Pancreas (tissue), 10 donors: ENCODE data around the gene GLUD1. TPM values are rescaled to one million over a fixed set of nuclear protein-coding genes. Genes with fewer than 3 reads are reported as not detected.
"Not testable (repeated sequence)": the region's sequence is repeated elsewhere in the genome, so short reads cannot be mapped to it uniquely, and the experiment has no call there.

Source experiments
- ATAC-seq, 4 donors: fragments of 200-7000 bp; cut with Tn5 transposase; one replicate each; pipeline versions ENCODE4 v1.8.0 to v1.9.1; 2020; ENCODE audit warnings: mild to moderate bottlenecking in 4 of 4, moderate library complexity in 4 of 4
- DNase-seq, 6 donors: peaks; one replicate each; pipeline ENCODE4 v3.0.0-alpha.2; 2020
- FAIRE-seq: peaks from 2 replicates; lab custom pipeline; 2012; peaks lifted over from hg19 to GRCh38; lab: Jason Lieb, UNC
- H3K27ac ChIP-seq, 4 donors: fragments of 200-600 bp; sonication (generic); 1 replicate in 3 of 4; 2 replicates in 1 of 4; pipeline versions ENCODE4 v1.5.0 to v1.8.0; 2020
- H3K27me3 ChIP-seq, 4 donors: fragments of 200-600 bp; one replicate each; pipeline ENCODE4 v1.8.0; 2021
- H3K36me3 ChIP-seq, 3 donors: fragments of 200-600 bp; sonication (generic) in 1 of 3; one replicate each; pipeline versions ENCODE4 v1.5.0 to v1.8.0; 2020 to 2021
- H3K4me1 ChIP-seq, 3 donors: fragments of 200-600 bp; one replicate each; pipeline ENCODE4 v1.8.0; 2021
- H3K4me3 ChIP-seq, 4 donors: fragments of 200-600 bp; sonication (generic) in 2 of 4; one replicate each; pipeline versions ENCODE4 v1.5.0 to v1.8.0; 2020 to 2021
- H3K9me3 ChIP-seq, 4 donors: fragments of 200-600 bp; one replicate each; pipeline ENCODE4 v1.8.0; 2021
- CTCF ChIP-seq, 4 donors: fragments of 200-600 bp; sonication (generic) in 3 of 4; IDR thresholded peaks; one replicate each; pipeline versions ENCODE4 v1.5.0 to v1.8.0; 2021; ENCODE audit warnings: antibody characterized with exemption in 4 of 4
- WGBS, 2 donors: extraction: QIAGEN DNeasy Blood & Tissue Kit; methylation state at CpG; one replicate each; pipeline ENCODE4 v1.1.7; 2013; 5-methylcytosine and 5-hydroxymethylcytosine counted together
- intact Hi-C, 3 donors: fragments of 100-400 bp; cut with DNase I; formaldehyde crosslinking; loops; one replicate each; pipeline versions ENCODE4 v1.11.1 to v1.14.2; 2022
- polyA plus RNA-seq, 2 donors: library from polyadenylated mRNA; stranded (reverse); fragments of 200-250 nt; gene quantifications; one replicate each; pipeline ENCODE4 v1.2.3, GENCODE V29; 2013
- total RNA-seq, 6 donors: library from RNA; stranded (reverse); fragmentation: NEBNext Ultra II Directional in 4 of 6; extraction: Animal tissue kit (Norgen Biotek cat#: 25700) in 4 of 6; gene quantifications; one replicate each; pipeline versions ENCODE4 v1.2.1 to v1.2.4, GENCODE V29; 2021 to 2023
- donor health status: healthy with polysubstance abuse.
- donor health status: DM: no; HTN: no; CAD: no; lungs with moderate emphysema.
- donor health status: DM: no; HTN: no; CAD: no.
- donor health status: control.
- donor health status: control.
- donor health status: Bipolar disorder and iron deficiency.
- donor health status: DM: yes; HTN: yes; CAD: no.
- donor health status: DM: no; HTN: no; CAD: no.
- donor health status: DM: no; HTN: no; CAD: no.
- donor health status: DM: yes; HTN: yes; CAD: no.

The GLUD1 gene
- total and polyA plus RNA-seq, 8 donors: 24.1 to 62.0 (median 43.8) TPM

GRCh38 chr10:87119029-87119428 is 24.4 kb upstream of the GLUD1 start:
- H3K27me3 ChIP-seq, intact Hi-C loops, H3K4me3 ChIP-seq, H3K36me3 ChIP-seq, DNase-seq, H3K27ac ChIP-seq, FAIRE-seq, H3K4me1 ChIP-seq, H3K9me3 ChIP-seq: not testable (repeated sequence)
- 20 to 56% methylated on average over 1 of the region's 1 CpG for WGBS, 2 donors
- peak; percentile 32 to 60 (median 54) for ATAC-seq

GRCh38 chr10:87118122-87118521 is 23.5 kb upstream of the GLUD1 start:
- H3K4me1 ChIP-seq, H3K9me3 ChIP-seq, H3K4me3 ChIP-seq, H3K27ac ChIP-seq, intact Hi-C loops, H3K27me3 ChIP-seq, DNase-seq, H3K36me3 ChIP-seq: not testable (repeated sequence)
- ATAC-seq (peak in 1 of 4 donors; percentile 28), FAIRE-seq (peak; percentile 91)
- 18 to 25% methylated on average over 1 of the region's 1 CpG for WGBS, 2 donors

GRCh38 chr10:87105446-87106124 is 10.9 kb upstream of the GLUD1 start:
- Histone ChIP-seq H3K9me3 (no peaks in the 10 kb centered on the region), H3K27ac (no peak overlapping the region), H3K4me1 (no peaks in the 10 kb centered on the region), H3K4me3 (no peak overlapping the region), H3K27me3 (no peaks in the 10 kb centered on the region), H3K36me3 (no peaks in the 10 kb centered on the region)
- ATAC-seq: no peak
- WGBS, 2 donors: 88 to 90% methylated on average over 7 of the region's 7 CpGs
- intact Hi-C loops: no loop called here
- no peak for TF ChIP-seq CTCF (IDR thresholded peaks at IDR 0.05)
- FAIRE-seq: no peak
- DNase-seq: no peak

- H3K36me3 ChIP-seq, FAIRE-seq, intact Hi-C loops, H3K27ac ChIP-seq, H3K27me3 ChIP-seq, H3K4me3 ChIP-seq, DNase-seq, H3K9me3 ChIP-seq, H3K4me1 ChIP-seq, ATAC-seq: not testable (repeated sequence)
- WGBS, 2 donors: 93 to 97% methylated on average over 8 of the region's 8 CpGs
Observed at GRCh38 chr10:87104727-87105126, 10.1 kb upstream of the GLUD1 start.

- FAIRE-seq (no peak), ATAC-seq (no peak)
- intact Hi-C loops: no loop called here
Observed at GRCh38 chr10:87101996-87102395, 7.4 kb upstream of the GLUD1 start.

GRCh38 chr10:87095236-87095945 is 748 bp upstream of the GLUD1 start:
- TF ChIP-seq CTCF (IDR thresholded peaks at IDR 0.05): no peak
- H3K9me3 ChIP-seq: no peaks in the 10 kb centered on the region
- ATAC-seq: peak; percentile 55 to 77 (median 66)
- H3K4me1 ChIP-seq: peaks cover 0 to 28% (median 11%) of the 10 kb centered on the region in 3 donors
- WGBS, 2 donors: 0% methylated on average over 51 to 60 of the region's 60 CpGs
- no peaks in the 10 kb centered on the region for H3K36me3 ChIP-seq
- intact Hi-C loops: no loop called here
- peak in 5 of 6 donors; percentile 76 to 90 (median 86) for DNase-seq
- FAIRE-seq: no peak
- peak overlapping the region; percentile 96 to 98 (median 98) for H3K27ac ChIP-seq
- peak overlapping the region; percentile 73 to 88 (median 74) for H3K4me3 ChIP-seq
- no peaks in the 10 kb centered on the region for H3K27me3 ChIP-seq

More at GRCh38 chr10:87101996-87102395, 7.4 kb upstream of the GLUD1 start:
- no peaks in the 10 kb centered on the region for H3K27me3 ChIP-seq
- H3K4me1 ChIP-seq: no peaks in the 10 kb centered on the region
- WGBS, 2 donors: 90 to 91% methylated on average over 2 of the region's 2 CpGs
- H3K36me3 ChIP-seq: no peaks in the 10 kb centered on the region
- H3K4me3 ChIP-seq: no peak overlapping the region
- H3K9me3 ChIP-seq: no peaks in the 10 kb centered on the region
- TF ChIP-seq CTCF (IDR thresholded peaks at IDR 0.05): no peak
- DNase-seq: no peak
- H3K27ac ChIP-seq: no peak overlapping the region
